ENCODE results near the gene ADAMTS18.

Gene ADAMTS18

DNA sequence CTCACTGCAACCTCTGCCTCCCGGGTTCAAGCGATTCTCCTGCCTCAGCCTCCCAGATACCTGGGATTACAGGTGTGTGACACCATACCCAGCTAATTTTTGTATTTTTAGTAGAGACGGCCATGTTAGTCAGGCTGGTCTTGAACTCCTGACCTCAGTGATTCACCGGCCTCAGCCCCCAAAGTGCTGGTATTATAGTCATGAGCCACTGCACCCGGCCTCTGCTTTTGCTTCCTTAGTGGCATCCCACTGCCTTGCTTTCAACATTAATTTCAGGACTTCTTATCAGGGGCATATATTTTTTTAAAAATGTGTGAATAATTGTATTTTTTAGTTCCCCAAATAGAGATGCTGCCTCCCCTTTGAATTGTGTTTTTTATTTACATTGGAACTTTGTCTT, 136.8 kb downstream of the ADAMTS18 start:
- 0 out of 2 replicates have a peak overlapping the region, but pooled peaks have one; percentile 22 for H3K27ac ChIP-seq (ENCODE audit: extremely low read depth, low read depth, low read length)
- POLR2A ChIA-PET = no interaction called here

DNA sequence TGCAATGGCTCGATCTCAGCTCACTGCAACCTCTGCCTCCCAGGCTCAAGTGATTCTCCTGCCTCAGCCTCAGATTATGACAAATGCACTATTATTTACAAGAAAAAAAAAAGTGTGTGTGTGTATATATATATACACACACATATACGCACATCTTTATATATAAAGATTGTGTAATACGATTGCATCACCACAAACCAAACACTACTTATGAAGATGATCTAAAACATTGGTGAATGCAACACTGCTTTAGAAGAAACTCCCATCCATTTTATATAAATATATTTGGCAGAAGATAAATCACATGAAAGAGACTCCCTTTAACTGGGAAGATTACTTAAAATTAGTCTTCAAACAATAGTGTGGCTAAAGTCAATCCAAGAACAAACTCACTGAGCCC, 138.9 kb downstream of the ADAMTS18 start:
- H3K36me3 ChIP-seq (ENCODE audit: control insufficient read depth in 2 of 2, insufficient read depth in 1 of 2, low read length in 2 of 2) = no peaks in the 10 kb centered on the region
- no peak overlapping the region for H3K27ac ChIP-seq (ENCODE audit: extremely low read depth, low read depth, low read length)
- H3K4me3 ChIP-seq (ENCODE audit: low read depth, low read length) = no peak overlapping the region
- H3K4me1 ChIP-seq (ENCODE audit: control insufficient read depth, insufficient read depth, low read length) = peaks cover 13% of the 10 kb centered on the region; the same call in 1 of the 2 replicates
- CTCF ChIA-PET = interaction anchor here (0.6 kb wide), 1 partner anchor 14 kb away, joined by 5 read pairs; no protein-coding TSS in a partner anchor
- POLR2A ChIA-PET = no interaction called here
- no peaks in the 10 kb centered on the region for H3K9me3 ChIP-seq (ENCODE audit: control insufficient read depth, insufficient read depth, low read depth, low read length)
- no peak for TF ChIP-seq ZNF561 (tag by site-specific recombination; IDR thresholded peaks at IDR 0.05; ENCODE audit: borderline replicate concordance)
- TF ChIP-seq, protein P1, sequence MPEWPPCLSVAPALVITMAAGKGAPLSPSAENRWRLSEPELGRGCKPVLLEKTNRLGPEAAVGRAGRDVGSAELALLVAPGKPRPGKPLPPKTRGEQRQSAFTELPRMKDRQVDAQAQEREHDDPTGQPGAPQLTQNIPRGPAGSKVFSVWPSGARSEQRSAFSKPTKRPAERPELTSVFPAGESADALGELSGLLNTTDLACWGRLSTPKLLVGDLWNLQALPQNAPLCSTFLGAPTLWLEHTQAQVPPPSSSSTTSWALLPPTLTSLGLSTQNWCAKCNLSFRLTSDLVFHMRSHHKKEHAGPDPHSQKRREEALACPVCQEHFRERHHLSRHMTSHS (tag by site-specific recombination; IDR thresholded peaks at IDR 0.05) = no peak
- TF ChIP-seq ZNF510 (tag by site-specific recombination; IDR thresholded peaks at IDR 0.05; ENCODE audit: insufficient replicate concordance) = no peak
- TF ChIP-seq, protein P2, sequence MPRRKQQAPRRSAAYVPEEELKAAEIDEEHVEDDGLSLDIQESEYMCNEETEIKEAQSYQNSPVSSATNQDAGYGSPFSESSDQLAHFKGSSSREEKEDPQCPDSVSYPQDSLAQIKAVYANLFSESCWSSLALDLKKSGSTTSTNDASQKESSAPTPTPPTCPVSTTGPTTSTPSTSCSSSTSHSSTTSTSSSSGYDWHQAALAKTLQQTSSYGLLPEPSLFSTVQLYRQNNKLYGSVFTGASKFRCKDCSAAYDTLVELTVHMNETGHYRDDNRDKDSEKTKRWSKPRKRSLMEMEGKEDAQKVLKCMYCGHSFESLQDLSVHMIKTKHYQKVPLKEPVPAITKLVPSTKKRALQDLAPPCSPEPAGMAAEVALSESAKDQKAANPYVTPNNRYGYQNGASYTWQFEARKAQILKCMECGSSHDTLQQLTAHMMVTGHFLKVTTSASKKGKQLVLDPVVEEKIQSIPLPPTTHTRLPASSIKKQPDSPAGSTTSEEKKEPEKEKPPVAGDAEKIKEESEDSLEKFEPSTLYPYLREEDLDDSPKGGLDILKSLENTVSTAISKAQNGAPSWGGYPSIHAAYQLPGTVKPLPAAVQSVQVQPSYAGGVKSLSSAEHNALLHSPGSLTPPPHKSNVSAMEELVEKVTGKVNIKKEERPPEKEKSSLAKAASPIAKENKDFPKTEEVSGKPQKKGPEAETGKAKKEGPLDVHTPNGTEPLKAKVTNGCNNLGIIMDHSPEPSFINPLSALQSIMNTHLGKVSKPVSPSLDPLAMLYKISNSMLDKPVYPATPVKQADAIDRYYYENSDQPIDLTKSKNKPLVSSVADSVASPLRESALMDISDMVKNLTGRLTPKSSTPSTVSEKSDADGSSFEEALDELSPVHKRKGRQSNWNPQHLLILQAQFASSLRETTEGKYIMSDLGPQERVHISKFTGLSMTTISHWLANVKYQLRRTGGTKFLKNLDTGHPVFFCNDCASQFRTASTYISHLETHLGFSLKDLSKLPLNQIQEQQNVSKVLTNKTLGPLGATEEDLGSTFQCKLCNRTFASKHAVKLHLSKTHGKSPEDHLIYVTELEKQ (tag by site-specific recombination; IDR thresholded peaks at IDR 0.05; ENCODE audit: borderline replicate concordance) = no peak
- no peak for TF ChIP-seq ZNF48 (tag by site-specific recombination; IDR thresholded peaks at IDR 0.05)
- TF ChIP-seq, protein P3, sequence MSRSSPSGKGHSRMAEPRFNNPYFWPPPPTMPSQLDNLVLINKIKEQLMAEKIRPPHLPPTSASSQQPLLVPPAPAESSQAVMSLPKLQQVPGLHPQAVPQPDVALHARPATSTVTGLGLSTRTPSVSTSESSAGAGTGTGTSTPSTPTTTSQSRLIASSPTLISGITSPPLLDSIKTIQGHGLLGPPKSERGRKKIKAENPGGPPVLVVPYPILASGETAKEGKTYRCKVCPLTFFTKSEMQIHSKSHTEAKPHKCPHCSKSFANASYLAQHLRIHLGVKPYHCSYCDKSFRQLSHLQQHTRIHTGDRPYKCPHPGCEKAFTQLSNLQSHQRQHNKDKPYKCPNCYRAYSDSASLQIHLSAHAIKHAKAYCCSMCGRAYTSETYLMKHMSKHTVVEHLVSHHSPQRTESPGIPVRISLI (tag by site-specific recombination; IDR thresholded peaks at IDR 0.05) = no peak
- no peak for TF ChIP-seq ZNF121 (tag by site-specific recombination; IDR thresholded peaks at IDR 0.05)
- TF ChIP-seq ZXDB (tag by site-specific recombination; IDR thresholded peaks at IDR 0.05) = no peak
- no peak for TF ChIP-seq ZNF23 (tag by site-specific recombination; IDR thresholded peaks at IDR 0.05; ENCODE audit: borderline replicate concordance)

More for the DNA sequence above, 136.8 kb downstream of the ADAMTS18 start:
- no peaks in the 10 kb centered on the region for H3K9me3 ChIP-seq (ENCODE audit: control insufficient read depth, insufficient read depth, low read depth, low read length)
- TF ChIP-seq SP2 (tag by site-specific recombination; IDR thresholded peaks at IDR 0.05) (no peak), ZNF660 (tag by site-specific recombination; IDR thresholded peaks at IDR 0.05) (no peak), ZNF335 (tag by site-specific recombination; conservative IDR thresholded peaks at IDR 0.05) (no peak), HOXA7 (CRISPR knock-in tag; IDR thresholded peaks at IDR 0.05; ENCODE audit: borderline replicate concordance) (no peak), ZNF521 (tag by site-specific recombination; IDR thresholded peaks at IDR 0.05) (no peak), ZSCAN30 (tag by site-specific recombination; IDR thresholded peaks at IDR 0.05) (no peak), TCF7L2 (IDR thresholded peaks at IDR 0.05; ENCODE audit: borderline replicate concordance, low read depth, low read length) (no peak), ZBTB1 (tag by site-specific recombination; IDR thresholded peaks at IDR 0.05) (no peak), ZNF157 (tag by site-specific recombination; IDR thresholded peaks at IDR 0.05) (no peak), ZNF169 (tag by site-specific recombination; IDR thresholded peaks at IDR 0.05) (no peak), ZNF133 (tag by site-specific recombination; IDR thresholded peaks at IDR 0.05) (no peak), ZFP3 (tag by site-specific recombination; IDR thresholded peaks at IDR 0.05; ENCODE audit: low read depth) (no peak), ZNF394 (tag by site-specific recombination; IDR thresholded peaks at IDR 0.05; ENCODE audit: borderline replicate concordance) (no peak), ZNF501 (tag by site-specific recombination; IDR thresholded peaks at IDR 0.05) (no peak), KLF8 (tag by site-specific recombination; IDR thresholded peaks at IDR 0.05) (no peak), ZNF423 (tag by site-specific recombination; IDR thresholded peaks at IDR 0.05) (no peak), ZNF175 (tag by site-specific recombination; IDR thresholded peaks at IDR 0.05) (no peak), ZNF513 (tag by site-specific recombination; IDR thresholded peaks at IDR 0.05) (no peak)
- TF ChIP-seq, protein P4, sequence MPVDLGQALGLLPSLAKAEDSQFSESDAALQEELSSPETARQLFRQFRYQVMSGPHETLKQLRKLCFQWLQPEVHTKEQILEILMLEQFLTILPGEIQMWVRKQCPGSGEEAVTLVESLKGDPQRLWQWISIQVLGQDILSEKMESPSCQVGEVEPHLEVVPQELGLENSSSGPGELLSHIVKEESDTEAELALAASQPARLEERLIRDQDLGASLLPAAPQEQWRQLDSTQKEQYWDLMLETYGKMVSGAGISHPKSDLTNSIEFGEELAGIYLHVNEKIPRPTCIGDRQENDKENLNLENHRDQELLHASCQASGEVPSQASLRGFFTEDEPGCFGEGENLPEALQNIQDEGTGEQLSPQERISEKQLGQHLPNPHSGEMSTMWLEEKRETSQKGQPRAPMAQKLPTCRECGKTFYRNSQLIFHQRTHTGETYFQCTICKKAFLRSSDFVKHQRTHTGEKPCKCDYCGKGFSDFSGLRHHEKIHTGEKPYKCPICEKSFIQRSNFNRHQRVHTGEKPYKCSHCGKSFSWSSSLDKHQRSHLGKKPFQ (tag by site-specific recombination; IDR thresholded peaks at IDR 0.05) = no peak
- TF ChIP-seq, protein P5, sequence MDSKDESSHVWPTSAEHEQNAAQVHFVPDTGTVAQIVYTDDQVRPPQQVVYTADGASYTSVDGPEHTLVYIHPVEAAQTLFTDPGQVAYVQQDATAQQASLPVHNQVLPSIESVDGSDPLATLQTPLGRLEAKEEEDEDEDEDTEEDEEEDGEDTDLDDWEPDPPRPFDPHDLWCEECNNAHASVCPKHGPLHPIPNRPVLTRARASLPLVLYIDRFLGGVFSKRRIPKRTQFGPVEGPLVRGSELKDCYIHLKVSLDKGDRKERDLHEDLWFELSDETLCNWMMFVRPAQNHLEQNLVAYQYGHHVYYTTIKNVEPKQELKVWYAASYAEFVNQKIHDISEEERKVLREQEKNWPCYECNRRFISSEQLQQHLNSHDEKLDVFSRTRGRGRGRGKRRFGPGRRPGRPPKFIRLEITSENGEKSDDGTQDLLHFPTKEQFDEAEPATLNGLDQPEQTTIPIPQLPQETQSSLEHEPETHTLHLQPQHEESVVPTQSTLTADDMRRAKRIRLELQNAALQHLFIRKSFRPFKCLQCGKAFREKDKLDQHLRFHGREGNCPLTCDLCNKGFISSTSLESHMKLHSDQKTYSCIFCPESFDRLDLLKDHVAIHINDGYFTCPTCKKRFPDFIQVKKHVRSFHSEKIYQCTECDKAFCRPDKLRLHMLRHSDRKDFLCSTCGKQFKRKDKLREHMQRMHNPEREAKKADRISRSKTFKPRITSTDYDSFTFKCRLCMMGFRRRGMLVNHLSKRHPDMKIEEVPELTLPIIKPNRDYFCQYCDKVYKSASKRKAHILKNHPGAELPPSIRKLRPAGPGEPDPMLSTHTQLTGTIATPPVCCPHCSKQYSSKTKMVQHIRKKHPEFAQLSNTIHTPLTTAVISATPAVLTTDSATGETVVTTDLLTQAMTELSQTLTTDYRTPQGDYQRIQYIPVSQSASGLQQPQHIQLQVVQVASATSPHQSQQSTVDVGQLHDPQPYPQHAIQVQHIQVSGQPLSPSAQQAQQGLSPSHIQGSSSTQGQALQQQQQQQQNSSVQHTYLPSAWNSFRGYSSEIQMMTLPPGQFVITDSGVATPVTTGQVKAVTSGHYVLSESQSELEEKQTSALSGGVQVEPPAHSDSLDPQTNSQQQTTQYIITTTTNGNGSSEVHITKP (tag by site-specific recombination; IDR thresholded peaks at IDR 0.05) = no peak
- no peak overlapping the region for H3K4me3 ChIP-seq (ENCODE audit: low read depth, low read length)
- H3K4me1 ChIP-seq (ENCODE audit: control insufficient read depth, insufficient read depth, low read length) = peaks cover 13% of the 10 kb centered on the region
- H3K36me3 ChIP-seq (ENCODE audit: control insufficient read depth in 2 of 2, insufficient read depth in 1 of 2, low read length in 2 of 2) = no peaks in the 10 kb centered on the region
- CTCF ChIA-PET = interaction anchor here (1.2 kb wide), 1 partner anchor 286 kb away, joined by 3 read pairs; no protein-coding TSS in a partner anchor

All from HEK293 (cell line).